NCI-H2029 treated with DMSO at 0.1 percent for 48 hours (cell line): ENCODE measurements around the gene TNFRSF21.
"Not testable (repeated sequence)": the region's sequence is repeated elsewhere in the genome, so short reads cannot be mapped to it uniquely, and the experiment has no call there.

Experiments used
- DNase-seq: peaks from one replicate; lab custom pipeline; 2025; lab: John Stamatoyannopoulos, UW

Gene TNFRSF21

GRCh38 chr6:47288267-47289090 is 21.2 kb downstream of the TNFRSF21 start:
- DNase-seq: peak; percentile 91

- no peak for DNase-seq
These were observed 23.4 kb downstream of the TNFRSF21 start for GRCh38 chr6:47286301-47286700.

GRCh38 chr6:47283993-47284392 is 25.7 kb downstream of the TNFRSF21 start:
- DNase-seq: no peak

GRCh38 chr6:47278545-47278944 is 31.2 kb downstream of the TNFRSF21 start:
- DNase-seq: no peak

GRCh38 chr6:47277702-47278101 is 32.0 kb downstream of the TNFRSF21 start:
- DNase-seq: no peak

- no peak for DNase-seq
These were observed 33.3 kb downstream of the TNFRSF21 start for GRCh38 chr6:47276377-47276776.

- no peak for DNase-seq
These were observed 34.1 kb downstream of the TNFRSF21 start for GRCh38 chr6:47275640-47276039.

- not testable (repeated sequence) for DNase-seq
These were observed 34.6 kb downstream of the TNFRSF21 start for GRCh38 chr6:47275132-47275531.

GRCh38 chr6:47268572-47269187 is 41.0 kb downstream of the TNFRSF21 start:
- DNase-seq: no peak

- DNase-seq: no peak
These were observed 42.4 kb downstream of the TNFRSF21 start for GRCh38 chr6:47267301-47267700.

GRCh38 chr6:47265971-47266370 is 43.7 kb downstream of the TNFRSF21 start:
- DNase-seq: no peak

GRCh38 chr6:47264775-47265184 is 44.9 kb downstream of the TNFRSF21 start:
- no peak for DNase-seq

- DNase-seq: no peak
These were observed 46.4 kb downstream of the TNFRSF21 start for GRCh38 chr6:47263268-47263667.

- no peak for DNase-seq
These were observed 47.5 kb downstream of the TNFRSF21 start for GRCh38 chr6:47262231-47262630.

- no peak for DNase-seq
These were observed 48.5 kb downstream of the TNFRSF21 start for GRCh38 chr6:47261191-47261590.

- DNase-seq: no peak
These were observed 49.7 kb downstream of the TNFRSF21 start for GRCh38 chr6:47260021-47260420.

- DNase-seq: no peak
These were observed 50.9 kb downstream of the TNFRSF21 start for GRCh38 chr6:47258724-47259347.

GRCh38 chr6:47256981-47257730 is 52.5 kb downstream of the TNFRSF21 start:
- no peak for DNase-seq

- no peak for DNase-seq
These were observed 53.3 kb downstream of the TNFRSF21 start for GRCh38 chr6:47256361-47256760.

- DNase-seq: no peak
These were observed 54.8 kb downstream of the TNFRSF21 start for GRCh38 chr6:47254906-47255305.

- DNase-seq: no peak
These were observed 55.7 kb downstream of the TNFRSF21 start for GRCh38 chr6:47254051-47254450.

GRCh38 chr6:47253136-47253535 is 56.6 kb downstream of the TNFRSF21 start:
- no peak for DNase-seq
